ENCODE results near the gene HSD3B7.

DNA sequence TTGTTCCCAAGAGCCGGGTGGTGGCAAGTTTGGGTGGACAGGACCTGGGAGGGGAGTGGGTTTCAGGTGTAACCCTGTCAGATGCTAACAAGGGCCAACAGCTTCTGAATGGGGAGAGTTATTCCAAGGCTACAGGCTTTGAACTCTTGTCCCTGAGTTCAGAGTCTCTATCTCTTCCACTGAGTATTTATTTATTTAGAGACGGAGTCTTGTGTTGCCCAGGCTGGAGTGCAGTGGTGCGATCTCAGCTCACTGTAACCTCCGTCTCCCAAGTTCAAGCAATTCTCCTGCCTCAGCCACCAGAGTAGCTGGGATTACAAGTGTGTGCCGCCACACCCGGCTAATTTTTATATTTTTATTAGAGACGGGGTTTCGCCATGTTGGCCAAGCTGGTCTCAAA, 30.0 kb upstream of the HSD3B7 start:
- no peak for TF ChIP-seq TCF12 (IDR thresholded peaks at IDR 0.05; ENCODE audit: low read depth, low read length)
- no peak for TF ChIP-seq EZH2 (IDR thresholded peaks at IDR 0.05; ENCODE audit: borderline replicate concordance, control insufficient read depth, low read depth, low read length)
- no peak for TF ChIP-seq FOS (IDR thresholded peaks at IDR 0.05; ENCODE audit: borderline replicate concordance, extremely low read depth, insufficient read length)
- TF ChIP-seq PML (IDR thresholded peaks at IDR 0.05; ENCODE audit: low read length) = no peak
- no peak for TF ChIP-seq GABPA (IDR thresholded peaks at IDR 0.05; ENCODE audit: low read depth)
- TF ChIP-seq, protein P1, sequence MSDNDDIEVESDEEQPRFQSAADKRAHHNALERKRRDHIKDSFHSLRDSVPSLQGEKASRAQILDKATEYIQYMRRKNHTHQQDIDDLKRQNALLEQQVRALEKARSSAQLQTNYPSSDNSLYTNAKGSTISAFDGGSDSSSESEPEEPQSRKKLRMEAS (IDR thresholded peaks at IDR 0.05; ENCODE audit: low read depth, low read length) = no peak
- no peak for TF ChIP-seq RCOR1 (conservative IDR thresholded peaks at IDR 0.05; ENCODE audit: low read depth, low read length)
- no peak for TF ChIP-seq SUZ12 (IDR thresholded peaks at IDR 0.05; ENCODE audit: unreplicated experiment)
- TF ChIP-seq CEBPB (IDR thresholded peaks at IDR 0.05; ENCODE audit: borderline replicate concordance in 1 of 2, low read depth in 2 of 2, low read length in 2 of 2) = no peak
- TF ChIP-seq DPF2 (IDR thresholded peaks at IDR 0.05) = no peak
- TF ChIP-seq ZZZ3 (IDR thresholded peaks at IDR 0.05; ENCODE audit: control insufficient read depth, insufficient read length, low read depth) = no peak
- no peak for TF ChIP-seq KDM1A (IDR thresholded peaks at IDR 0.05; ENCODE audit: borderline replicate concordance)
- TF ChIP-seq, protein P2, sequence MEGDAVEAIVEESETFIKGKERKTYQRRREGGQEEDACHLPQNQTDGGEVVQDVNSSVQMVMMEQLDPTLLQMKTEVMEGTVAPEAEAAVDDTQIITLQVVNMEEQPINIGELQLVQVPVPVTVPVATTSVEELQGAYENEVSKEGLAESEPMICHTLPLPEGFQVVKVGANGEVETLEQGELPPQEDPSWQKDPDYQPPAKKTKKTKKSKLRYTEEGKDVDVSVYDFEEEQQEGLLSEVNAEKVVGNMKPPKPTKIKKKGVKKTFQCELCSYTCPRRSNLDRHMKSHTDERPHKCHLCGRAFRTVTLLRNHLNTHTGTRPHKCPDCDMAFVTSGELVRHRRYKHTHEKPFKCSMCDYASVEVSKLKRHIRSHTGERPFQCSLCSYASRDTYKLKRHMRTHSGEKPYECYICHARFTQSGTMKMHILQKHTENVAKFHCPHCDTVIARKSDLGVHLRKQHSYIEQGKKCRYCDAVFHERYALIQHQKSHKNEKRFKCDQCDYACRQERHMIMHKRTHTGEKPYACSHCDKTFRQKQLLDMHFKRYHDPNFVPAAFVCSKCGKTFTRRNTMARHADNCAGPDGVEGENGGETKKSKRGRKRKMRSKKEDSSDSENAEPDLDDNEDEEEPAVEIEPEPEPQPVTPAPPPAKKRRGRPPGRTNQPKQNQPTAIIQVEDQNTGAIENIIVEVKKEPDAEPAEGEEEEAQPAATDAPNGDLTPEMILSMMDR (IDR thresholded peaks at IDR 0.05 in 2 of 3, conservative IDR thresholded peaks at IDR 0.05 in 1 of 3; ENCODE audit: control insufficient read depth in 2 of 3, extremely low read depth in 1 of 3, insufficient read depth in 1 of 3, low read depth in 3 of 3, low read length in 3 of 3) = no peak
